Small intestine (tissue), 7 donors: ENCODE data around the gene SLC41A3. TPM values are rescaled to one million over a fixed set of nuclear protein-coding genes. Genes with fewer than 3 reads are reported as not detected.

Source experiments
- DNase-seq, 2 donors: peaks; one replicate each; pipeline versions ENCODE4 v3.0.0 to v3.0.0-alpha.2; 2013
- FAIRE-seq: peaks from 2 replicates; lab custom pipeline; 2012; peaks lifted over from hg19 to GRCh38; lab: Jason Lieb, UNC
- H3K27ac ChIP-seq, 3 donors: one replicate each; pipeline ENCODE4 v1.5.1; 2013; ENCODE audit warnings: low read length in 2 of 3, mild to moderate bottlenecking in 2 of 3, control low read depth in 1 of 3, inconsistent platforms in 1 of 3, low read depth in 1 of 3, moderate library complexity in 1 of 3
- H3K27me3 ChIP-seq, 3 donors: one replicate each; pipeline ENCODE4 v1.6.1; 2013; ENCODE audit warnings: low read length in 3 of 3, inconsistent platforms in 1 of 3; ENCODE audit not compliant: control insufficient read depth in 3 of 3, insufficient read depth in 3 of 3
- H3K36me3 ChIP-seq, 3 donors: one replicate each; pipeline ENCODE4 v1.6.1; 2013; ENCODE audit warnings: low read length in 3 of 3, inconsistent platforms in 1 of 3, low read depth in 1 of 3, mild to moderate bottlenecking in 1 of 3, moderate library complexity in 1 of 3; ENCODE audit not compliant: control insufficient read depth in 3 of 3, insufficient read depth in 2 of 3
- H3K4me1 ChIP-seq, 3 donors: one replicate each; pipeline ENCODE4 v1.6.1; 2013; ENCODE audit warnings: low read length in 2 of 3, inconsistent platforms in 1 of 3, low read depth in 1 of 3, mild to moderate bottlenecking in 1 of 3, moderate library complexity in 1 of 3; ENCODE audit not compliant: control insufficient read depth in 3 of 3, insufficient read depth in 2 of 3
- H3K4me3 ChIP-seq, 3 donors: one replicate each; pipeline ENCODE4 v1.5.1; 2013; ENCODE audit warnings: low read length in 3 of 3, control low read depth in 1 of 3, inconsistent platforms in 1 of 3, low read depth in 1 of 3, mild to moderate bottlenecking in 1 of 3, moderate library complexity in 1 of 3
- H3K9me3 ChIP-seq, 2 donors: one replicate each; pipeline ENCODE4 v1.6.1; 2013; ENCODE audit warnings: low read depth in 1 of 2, low read length in 1 of 2; ENCODE audit not compliant: control insufficient read depth in 2 of 2, insufficient read depth in 1 of 2
- WGBS, 3 donors: extraction: QIAGEN DNeasy Blood & Tissue Kit; methylation state at CpG; one replicate each; pipeline ENCODE4 v1.1.7; 2013; 5-methylcytosine and 5-hydroxymethylcytosine counted together
- polyA plus RNA-seq, 4 donors: library from polyadenylated mRNA; stranded (reverse) in 3 of 4; unstranded in 1 of 4; fragments of 200-250 nt in 3 of 4; fragments of 120-200 nt in 1 of 4; gene quantifications; one replicate each; pipeline versions ENCODE4 v1.2.1 to v1.2.3, GENCODE V29; 2013
- donor health status: healthy with polysubstance abuse.
- donor health status: control.
- donor health status: control.
- donor health status: Bipolar disorder and iron deficiency.
- donor health status: healthy.

Gene SLC41A3
- polyA plus RNA-seq, 4 donors = 31.4 to 46.1 (median 36.3) TPM

GRCh38 chr3:126106336-126107202 lies 22.6 kb upstream of the SLC41A3 start:
- H3K36me3 ChIP-seq = peaks cover 0 to 85% (median 0%) of the 10 kb centered on the region in 3 donors
- no peaks in the 10 kb centered on the region for H3K27me3 ChIP-seq
- DNase-seq (no peak), FAIRE-seq (no peak)
- H3K9me3 ChIP-seq = no peaks in the 10 kb centered on the region
- H3K27ac ChIP-seq = no peak overlapping the region
- no peak overlapping the region for H3K4me3 ChIP-seq
- H3K4me1 ChIP-seq = no peaks in the 10 kb centered on the region
- WGBS, 3 donors = 88 to 91% (median 88%) methylated on average over 21 of the region's 21 CpGs

DNA sequence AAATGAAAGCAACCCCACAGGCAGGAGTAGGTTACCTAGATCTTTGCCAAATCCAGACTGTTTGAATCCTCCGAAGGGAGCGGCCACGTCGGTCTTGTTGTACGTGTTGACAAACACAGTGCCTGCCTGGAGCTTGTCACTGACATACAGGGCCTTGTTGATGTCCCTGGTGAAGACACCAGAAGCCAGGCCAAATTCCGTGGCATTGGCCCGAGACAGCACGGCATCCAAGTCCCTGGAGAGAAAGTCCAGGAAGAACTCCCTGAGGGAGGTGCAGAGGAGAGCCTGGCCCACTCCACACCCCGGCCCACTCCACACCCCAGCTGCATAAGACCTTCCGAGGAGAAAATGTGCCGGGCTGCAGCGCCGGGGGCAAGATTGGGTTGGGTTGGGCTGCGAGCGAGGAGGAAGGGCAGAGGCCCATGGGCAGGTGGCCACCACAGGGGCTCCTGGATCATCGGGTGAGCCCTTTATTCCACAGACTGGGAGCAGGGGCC lies 21.8 kb upstream of the SLC41A3 start:
- 86 to 93% (median 92%) methylated on average over 16 of the region's 16 CpGs for WGBS, 3 donors
- DNase-seq (no peak), FAIRE-seq (no peak)
- H3K9me3 ChIP-seq = no peaks in the 10 kb centered on the region
- no peaks in the 10 kb centered on the region for H3K27me3 ChIP-seq
- peaks cover 0 to 85% (median 0%) of the 10 kb centered on the region in 3 donors for H3K36me3 ChIP-seq
- H3K27ac ChIP-seq = no peak overlapping the region
- no peak overlapping the region for H3K4me3 ChIP-seq
- no peaks in the 10 kb centered on the region for H3K4me1 ChIP-seq

DNA sequence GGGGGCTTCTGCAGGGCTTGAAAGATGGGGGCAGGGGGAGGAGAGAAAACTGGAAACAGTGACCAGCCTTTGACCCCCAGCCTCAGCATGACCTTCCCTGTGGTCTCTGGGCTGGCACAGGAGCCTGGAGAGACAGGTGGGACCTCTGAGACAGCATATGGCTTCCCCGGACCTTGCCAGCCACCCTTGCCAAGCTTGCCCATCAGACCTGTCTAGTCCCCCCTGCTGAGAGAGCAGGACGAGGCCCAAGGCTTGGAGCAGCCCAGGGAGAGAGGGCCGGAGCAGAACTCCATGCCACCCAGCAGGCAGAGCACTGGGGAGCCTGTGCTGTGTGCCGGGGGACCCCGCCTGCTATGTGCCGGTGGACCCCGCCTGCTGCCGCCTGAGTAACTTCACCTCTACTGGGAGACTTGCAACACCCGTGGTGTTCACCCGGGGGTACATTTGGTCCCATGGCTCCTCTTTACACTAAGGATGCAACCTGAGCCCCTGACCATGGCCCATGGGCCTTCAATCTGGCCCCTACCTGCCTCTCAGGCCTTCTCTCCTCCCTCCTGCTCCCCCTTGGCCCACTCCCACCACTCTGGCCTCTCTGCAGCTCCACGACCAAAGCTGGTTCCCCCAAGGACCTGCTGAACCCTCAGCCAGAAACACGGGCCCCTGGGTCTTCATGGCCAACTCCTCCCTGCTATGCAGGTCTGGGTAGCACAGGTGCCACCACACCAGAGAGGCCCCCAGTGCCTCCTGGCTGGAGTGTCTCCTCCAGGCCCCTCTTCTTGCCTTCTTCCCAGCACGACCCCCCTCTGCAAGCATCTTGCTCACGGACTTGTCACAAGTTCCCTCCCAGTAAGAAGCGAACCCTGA lies 21.1 kb upstream of the SLC41A3 start:
- Histone ChIP-seq H3K9me3 (no peaks in the 10 kb centered on the region), H3K36me3 (peaks cover 0 to 80% (median 0%) of the 10 kb centered on the region in 3 donors)

DNA sequence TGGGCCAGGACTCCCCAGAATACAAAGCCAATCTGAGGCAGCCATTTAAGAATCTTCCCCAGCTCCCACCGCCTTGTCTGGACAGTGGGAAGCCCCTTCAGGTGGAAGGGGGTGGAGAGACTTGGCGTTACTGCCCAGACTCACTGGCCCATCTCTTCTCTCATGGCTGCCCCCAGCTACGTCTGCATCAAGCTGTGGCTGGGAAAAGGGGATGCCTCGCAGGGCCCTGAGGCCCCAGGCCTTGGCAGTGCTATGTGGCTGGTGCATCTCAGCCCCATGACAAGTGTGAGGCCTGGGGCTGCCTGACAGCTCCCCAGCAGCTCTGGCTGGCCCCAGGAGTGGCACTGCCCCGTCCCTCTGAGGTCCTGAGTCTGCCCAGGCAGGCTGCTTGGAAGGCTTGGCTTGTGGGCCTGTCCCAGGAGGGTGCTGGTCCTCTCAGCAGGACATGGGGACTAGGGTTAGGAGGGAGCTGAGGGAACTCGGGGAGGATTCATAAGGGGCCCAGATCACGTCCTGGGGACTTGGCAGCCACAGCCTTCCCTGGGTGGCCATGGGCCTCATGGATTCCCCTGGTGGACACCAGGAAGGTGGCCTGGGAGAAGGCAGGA lies 20.2 kb upstream of the SLC41A3 start:
- WGBS, 3 donors = 72 to 87% (median 83%) methylated on average over 7 of the region's 7 CpGs
- Histone ChIP-seq H3K36me3 (peaks cover 0 to 73% (median 0%) of the 10 kb centered on the region in 3 donors), H3K9me3 (no peaks in the 10 kb centered on the region), H3K27ac (no peak overlapping the region), H3K4me3 (no peak overlapping the region), H3K27me3 (no peaks in the 10 kb centered on the region), H3K4me1 (no peaks in the 10 kb centered on the region)
- no peak for DNase-seq
- FAIRE-seq = no peak

More for the DNA sequence above, 21.1 kb upstream of the SLC41A3 start:
- WGBS, 3 donors = 88 to 91% (median 89%) methylated on average over 12 to 15 of the region's 15 CpGs
- Histone ChIP-seq H3K4me1 (no peaks in the 10 kb centered on the region), H3K4me3 (no peak overlapping the region), H3K27me3 (no peaks in the 10 kb centered on the region), H3K27ac (no peak overlapping the region)
- FAIRE-seq = no peak
- DNase-seq = no peak

GRCh38 chr3:126103121-126104027 lies 19.4 kb upstream of the SLC41A3 start:
- H3K36me3 ChIP-seq = peaks cover 0 to 65% (median 0%) of the 10 kb centered on the region in 3 donors
- no peaks in the 10 kb centered on the region for H3K4me1 ChIP-seq
- 71 to 76% (median 75%) methylated on average over 22 of the region's 22 CpGs for WGBS, 3 donors
- no peaks in the 10 kb centered on the region for H3K9me3 ChIP-seq
- no peak overlapping the region for H3K27ac ChIP-seq
- DNase-seq = no peak
- no peak for FAIRE-seq
- H3K27me3 ChIP-seq = no peaks in the 10 kb centered on the region
- no peak overlapping the region for H3K4me3 ChIP-seq

DNA sequence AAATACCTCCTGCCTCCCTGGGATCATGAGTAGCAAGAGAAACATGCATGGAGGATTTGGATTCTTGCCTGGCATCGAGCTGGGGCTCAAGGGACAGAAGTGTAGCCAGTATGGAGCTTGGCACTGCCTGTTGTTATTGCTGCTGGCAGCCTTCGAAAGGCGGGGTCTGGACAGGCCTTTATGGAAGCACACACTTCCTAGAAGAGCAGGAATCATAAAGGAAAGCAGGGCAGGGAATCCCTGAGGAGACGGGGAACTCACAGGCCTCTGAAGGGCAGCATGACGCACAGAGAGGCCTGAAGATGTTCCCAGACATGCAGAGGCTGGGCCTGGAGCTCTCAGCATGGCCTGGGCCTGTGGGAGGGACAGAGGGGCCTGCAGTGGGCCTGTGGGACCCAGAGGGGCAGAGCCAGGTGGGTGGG lies 18.6 kb upstream of the SLC41A3 start:
- no peaks in the 10 kb centered on the region for H3K27me3 ChIP-seq
- H3K36me3 ChIP-seq = peaks cover 0 to 59% (median 0%) of the 10 kb centered on the region in 3 donors
- H3K27ac ChIP-seq = no peak overlapping the region
- FAIRE-seq (no peak), DNase-seq (no peak)
- WGBS, 3 donors = 28 to 46% (median 34%) methylated on average over 5 of the region's 5 CpGs
- no peak overlapping the region for H3K4me3 ChIP-seq
- H3K4me1 ChIP-seq = no peaks in the 10 kb centered on the region
- H3K9me3 ChIP-seq = peaks cover 0 to 4% of the 10 kb centered on the region in 2 donors

DNA sequence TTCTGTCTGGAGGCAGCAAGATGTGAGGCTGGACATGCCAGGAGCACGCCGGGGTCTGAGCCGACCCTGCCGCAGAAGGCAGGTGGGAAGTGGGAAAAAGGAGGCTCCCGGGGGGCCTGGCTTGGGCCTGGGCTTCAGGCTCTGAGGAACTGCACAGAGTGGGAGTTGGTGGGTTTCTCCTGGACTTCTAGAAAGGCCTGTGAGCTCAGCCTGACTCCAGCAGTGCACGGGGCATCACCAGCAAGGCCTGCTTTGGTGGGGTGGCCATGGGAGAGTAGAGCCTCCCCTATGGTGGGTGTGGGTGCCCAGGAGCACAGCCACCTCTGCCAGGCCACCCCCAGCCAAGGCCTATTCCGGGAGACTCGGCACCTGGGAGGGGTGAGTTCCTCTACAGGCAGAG lies 18.1 kb upstream of the SLC41A3 start:
- Histone ChIP-seq H3K27me3 (no peaks in the 10 kb centered on the region), H3K36me3 (peaks cover 0 to 54% (median 0%) of the 10 kb centered on the region in 3 donors), H3K4me3 (no peak overlapping the region), H3K27ac (no peak overlapping the region), H3K9me3 (peaks cover 0 to 8% of the 10 kb centered on the region in 2 donors), H3K4me1 (no peaks in the 10 kb centered on the region)
- FAIRE-seq (no peak), DNase-seq (no peak)
- 78 to 81% (median 79%) methylated on average over 8 of the region's 8 CpGs for WGBS, 3 donors
